ENCODE measurements around the gene ATG2B. TPM values are rescaled to one million over a fixed set of nuclear protein-coding genes. Genes with fewer than 3 reads are reported as not detected.

Gene ATG2B
- total and polyA plus RNA-seq, 7 experiments from 2014 or later, result 1.8 to 43.4 (median 24.7) TPM

DNA sequence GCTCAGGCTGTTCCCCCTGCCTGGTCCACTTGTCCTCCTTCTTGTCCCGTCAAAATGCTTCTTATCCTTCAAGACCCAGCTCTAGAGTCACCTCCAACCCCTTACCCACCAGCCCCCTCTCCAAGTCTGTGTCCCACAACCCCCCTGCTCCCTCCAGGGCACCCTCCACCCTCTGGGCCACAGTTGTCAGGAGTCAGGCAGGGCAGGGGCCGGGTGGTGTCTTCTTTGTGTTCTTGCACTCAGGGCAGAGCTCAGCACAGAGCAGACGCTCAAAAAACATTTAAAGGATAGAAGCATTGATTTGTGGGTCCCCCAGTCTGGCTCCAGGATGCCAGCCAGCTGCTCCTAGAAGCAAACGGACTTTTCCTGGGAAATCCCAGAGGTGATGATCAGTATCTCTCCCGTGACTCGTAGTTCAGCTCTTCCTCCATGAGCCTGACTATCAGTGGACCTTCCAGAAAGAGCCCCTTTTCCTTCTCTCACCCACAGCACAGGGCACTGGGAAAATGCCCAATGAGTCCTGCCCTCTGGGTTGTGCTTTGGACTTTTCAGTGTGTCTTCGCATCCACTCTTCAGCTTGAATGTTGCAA is 124.4 kb downstream of the ATG2B start:
- H3K27me3 Mint-ChIP-seq, result peaks cover 0 to 12% (median 4%) of the 10 kb centered on the region in 5 donors
- ChIA-PET POLR2A (no interaction called here), CTCF (no interaction called here)
- no peak overlapping the region for H3K4me3 Mint-ChIP-seq
- H3K9me3 Mint-ChIP-seq, result peaks cover 0 to 3% (median 0%) of the 10 kb centered on the region in 11 donors
- Histone ChIP-seq H3K4me1 (ENCODE audit: control insufficient read depth in 2 of 2, insufficient read depth in 2 of 2, low read length in 2 of 2) (no peaks in the 10 kb centered on the region), H3K27ac (ENCODE audit: low read depth, low read length) (no peak overlapping the region), H3K4me3 (ENCODE audit: low read length) (no peak overlapping the region), H3K27me3 (ENCODE audit: control insufficient read depth in 2 of 2, insufficient read depth in 2 of 2, low read length in 2 of 2) (peaks cover 0 to 2% of the 10 kb centered on the region in 2 donors), H3K9me3 (ENCODE audit: control insufficient read depth in 2 of 3, low read length in 3 of 3) (no peaks in the 10 kb centered on the region), H3K36me3 (ENCODE audit: control insufficient read depth in 2 of 3, insufficient read depth in 3 of 3, low read length in 3 of 3) (no peaks in the 10 kb centered on the region)
- no peak for DNase-seq
- no peaks in the 10 kb centered on the region for H3K36me3 Mint-ChIP-seq
- intact Hi-C loops (cut with micrococcal nuclease), result no loop called here
- no peak overlapping the region for H3K27ac Mint-ChIP-seq
- ATAC-seq, result no peak
- H3K4me1 Mint-ChIP-seq, result peaks cover 0 to 5% (median 0%) of the 10 kb centered on the region in 7 donors

DNA sequence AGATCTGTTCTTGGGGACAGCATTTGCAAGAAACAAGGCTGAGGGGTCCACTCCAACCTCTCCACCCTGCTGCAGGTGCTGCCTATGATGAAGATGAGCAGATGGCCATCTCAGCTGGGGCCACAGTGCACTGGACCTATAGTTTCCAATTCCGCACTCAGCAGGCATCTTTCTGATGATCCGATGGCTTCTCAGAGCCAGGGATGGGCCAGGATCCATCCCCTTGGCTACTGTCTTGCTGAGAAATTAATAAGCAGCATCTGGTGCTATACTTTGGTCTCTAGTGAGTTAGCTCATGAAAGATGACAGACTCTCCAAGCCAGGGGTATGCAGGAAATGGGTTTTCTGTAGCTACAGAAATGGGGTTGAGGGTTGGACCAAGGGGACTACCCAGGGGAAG is 125.5 kb downstream of the ATG2B start:
- H3K27ac Mint-ChIP-seq, result no peak overlapping the region
- peaks cover 0 to 5% (median 0%) of the 10 kb centered on the region in 7 donors for H3K4me1 Mint-ChIP-seq
- H3K27me3 ChIP-seq (ENCODE audit: control insufficient read depth in 2 of 2, insufficient read depth in 2 of 2, low read length in 2 of 2), result peaks cover 0 to 2% of the 10 kb centered on the region in 2 donors
- no peaks in the 10 kb centered on the region for H3K36me3 ChIP-seq (ENCODE audit: control insufficient read depth in 2 of 3, insufficient read depth in 3 of 3, low read length in 3 of 3)
- CTCF ChIA-PET, result no interaction called here
- peaks cover 0 to 12% (median 4%) of the 10 kb centered on the region in 5 donors for H3K27me3 Mint-ChIP-seq
- H3K36me3 Mint-ChIP-seq, result no peaks in the 10 kb centered on the region
- peaks cover 0 to 3% (median 0%) of the 10 kb centered on the region in 11 donors for H3K9me3 Mint-ChIP-seq
- H3K4me3 ChIP-seq (ENCODE audit: low read length), result no peak overlapping the region
- no peaks in the 10 kb centered on the region for H3K4me1 ChIP-seq (ENCODE audit: control insufficient read depth in 2 of 2, insufficient read depth in 2 of 2, low read length in 2 of 2)
- no peak overlapping the region for H3K27ac ChIP-seq (ENCODE audit: low read depth, low read length)
- no peak for ATAC-seq
- no peaks in the 10 kb centered on the region for H3K9me3 ChIP-seq (ENCODE audit: control insufficient read depth in 2 of 3, low read length in 3 of 3)
- intact Hi-C loops (cut with micrococcal nuclease), result no loop called here
- POLR2A ChIA-PET, result no interaction called here
- no peak for DNase-seq
- no peak overlapping the region for H3K4me3 Mint-ChIP-seq

DNA sequence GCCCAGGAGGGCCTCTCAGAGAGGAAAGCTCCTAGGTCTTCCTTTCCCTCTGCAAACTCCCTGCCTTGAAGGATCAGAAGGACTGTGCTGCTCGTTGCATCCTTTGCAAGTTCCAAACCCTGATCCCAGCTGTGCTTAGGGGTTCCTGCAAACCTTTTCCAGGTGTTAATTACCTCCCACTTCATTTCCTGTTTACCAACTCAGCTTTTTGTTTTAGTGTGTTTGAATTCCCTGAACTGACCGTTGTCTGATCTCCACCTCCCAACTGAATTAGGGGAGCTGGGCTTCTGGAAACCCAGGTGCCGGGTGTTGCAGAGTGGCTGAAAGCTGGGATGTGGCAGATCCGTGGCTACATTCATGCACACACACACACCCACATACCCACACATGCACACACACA is 127.7 kb downstream of the ATG2B start:
- intact Hi-C loops (cut with micrococcal nuclease), result no loop called here
- Mint-ChIP-seq H3K27me3 (peaks cover 0 to 5% (median 2%) of the 10 kb centered on the region in 5 donors), H3K4me1 (peaks cover 0 to 5% (median 0%) of the 10 kb centered on the region in 7 donors), H3K4me3 (no peak overlapping the region), H3K27ac (no peak overlapping the region), H3K36me3 (no peaks in the 10 kb centered on the region), H3K9me3 (no peaks in the 10 kb centered on the region)
- H3K4me1 ChIP-seq (ENCODE audit: control insufficient read depth in 2 of 2, insufficient read depth in 2 of 2, low read length in 2 of 2), result no peaks in the 10 kb centered on the region
- no peaks in the 10 kb centered on the region for H3K36me3 ChIP-seq (ENCODE audit: control insufficient read depth in 2 of 3, insufficient read depth in 3 of 3, low read length in 3 of 3)
- DNase-seq (no peak), ATAC-seq (no peak)
- H3K4me3 ChIP-seq (ENCODE audit: low read length), result no peak overlapping the region
- ChIA-PET CTCF (no interaction called here), POLR2A (no interaction called here)
- no peak overlapping the region for H3K27ac ChIP-seq (ENCODE audit: low read depth, low read length)
- no peaks in the 10 kb centered on the region for H3K9me3 ChIP-seq (ENCODE audit: control insufficient read depth in 2 of 3, low read length in 3 of 3)
- peaks cover 0 to 2% of the 10 kb centered on the region in 2 donors for H3K27me3 ChIP-seq (ENCODE audit: control insufficient read depth in 2 of 2, insufficient read depth in 2 of 2, low read length in 2 of 2)

DNA sequence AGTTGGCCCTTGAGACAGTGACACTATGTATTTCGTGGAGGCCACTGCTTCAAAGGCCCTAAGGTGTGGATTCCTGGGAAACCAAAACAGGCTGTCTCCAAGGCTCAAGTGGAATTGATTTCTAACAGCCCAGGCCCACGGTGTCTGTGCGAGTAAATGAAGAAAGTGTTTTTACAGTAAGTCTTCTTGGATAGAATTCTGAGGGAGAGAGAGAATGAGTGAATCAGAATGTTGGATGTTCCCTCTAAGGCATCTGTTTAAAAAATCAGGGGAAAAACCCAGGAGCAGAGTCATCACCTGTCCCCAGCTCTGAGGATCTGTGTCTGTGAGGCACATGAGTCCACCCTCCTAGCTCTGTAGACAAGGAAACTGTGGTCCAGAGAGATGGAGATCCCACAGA is 129.5 kb downstream of the ATG2B start:
- intact Hi-C loops (cut with micrococcal nuclease), result no loop called here
- no peak for DNase-seq
- Histone ChIP-seq H3K27ac (ENCODE audit: low read depth, low read length) (no peak overlapping the region), H3K4me1 (ENCODE audit: control insufficient read depth in 2 of 2, insufficient read depth in 2 of 2, low read length in 2 of 2) (no peaks in the 10 kb centered on the region), H3K27me3 (ENCODE audit: control insufficient read depth in 2 of 2, insufficient read depth in 2 of 2, low read length in 2 of 2) (peaks cover 0 to under 1% of the 10 kb centered on the region in 2 donors), H3K9me3 (ENCODE audit: control insufficient read depth in 2 of 3, low read length in 3 of 3) (no peaks in the 10 kb centered on the region), H3K36me3 (ENCODE audit: control insufficient read depth in 2 of 3, insufficient read depth in 3 of 3, low read length in 3 of 3) (no peaks in the 10 kb centered on the region), H3K4me3 (ENCODE audit: low read length) (no peak overlapping the region)
- no peak overlapping the region for H3K4me3 Mint-ChIP-seq
- ChIA-PET CTCF (no interaction called here), POLR2A (no interaction called here)
- H3K9me3 Mint-ChIP-seq, result peaks cover 0 to 3% (median 0%) of the 10 kb centered on the region in 11 donors
- peaks cover 0 to 4% (median 0%) of the 10 kb centered on the region in 5 donors for H3K27me3 Mint-ChIP-seq
- peaks cover 0 to 5% (median 0%) of the 10 kb centered on the region in 7 donors for H3K4me1 Mint-ChIP-seq
- no peak overlapping the region for H3K27ac Mint-ChIP-seq
- no peaks in the 10 kb centered on the region for H3K36me3 Mint-ChIP-seq
- no peak for ATAC-seq

DNA sequence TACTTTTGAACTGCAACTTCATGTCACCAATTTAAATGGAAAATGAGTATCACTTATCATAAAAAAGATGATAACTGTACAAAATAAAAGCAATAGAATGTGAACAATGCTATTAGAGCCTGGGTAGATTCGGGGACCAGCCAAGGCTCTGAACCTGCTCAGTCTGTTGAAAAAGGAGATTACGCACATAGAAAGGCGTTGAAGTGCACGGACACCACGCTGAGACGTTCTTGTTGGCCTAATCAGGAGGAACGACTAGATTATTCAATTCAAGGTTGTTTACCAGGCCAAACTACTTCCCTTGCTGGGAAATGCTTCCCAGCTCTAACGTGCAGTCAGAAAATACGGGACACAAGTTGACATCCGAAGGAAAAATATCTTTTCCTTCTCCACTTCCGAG is 130.6 kb downstream of the ATG2B start:
- no peaks in the 10 kb centered on the region for H3K4me1 ChIP-seq (ENCODE audit: control insufficient read depth in 2 of 2, insufficient read depth in 2 of 2, low read length in 2 of 2)
- intact Hi-C loops (cut with micrococcal nuclease), result no loop called here
- DNase-seq (no peak), ATAC-seq (no peak)
- Mint-ChIP-seq H3K4me3 (no peak overlapping the region), H3K4me1 (peaks cover 0 to 5% (median 0%) of the 10 kb centered on the region in 7 donors), H3K27ac (no peak overlapping the region), H3K36me3 (no peaks in the 10 kb centered on the region), H3K27me3 (peaks cover 0 to 4% (median 0%) of the 10 kb centered on the region in 5 donors), H3K9me3 (peaks cover 0 to 11% (median 0%) of the 10 kb centered on the region in 11 donors)
- ChIA-PET POLR2A (no interaction called here), CTCF (interaction anchor here (0.9 kb wide), 1 partner anchor 43 kb away, joined by 3 read pairs; no protein-coding TSS in a partner anchor)
- H3K9me3 ChIP-seq (ENCODE audit: control insufficient read depth in 2 of 3, low read length in 3 of 3), result no peaks in the 10 kb centered on the region
- H3K27me3 ChIP-seq (ENCODE audit: control insufficient read depth in 2 of 2, insufficient read depth in 2 of 2, low read length in 2 of 2), result no peaks in the 10 kb centered on the region
- no peak overlapping the region for H3K27ac ChIP-seq (ENCODE audit: low read depth, low read length)
- no peaks in the 10 kb centered on the region for H3K36me3 ChIP-seq (ENCODE audit: control insufficient read depth in 2 of 3, insufficient read depth in 3 of 3, low read length in 3 of 3)
- H3K4me3 ChIP-seq (ENCODE audit: low read length), result no peak overlapping the region

DNA sequence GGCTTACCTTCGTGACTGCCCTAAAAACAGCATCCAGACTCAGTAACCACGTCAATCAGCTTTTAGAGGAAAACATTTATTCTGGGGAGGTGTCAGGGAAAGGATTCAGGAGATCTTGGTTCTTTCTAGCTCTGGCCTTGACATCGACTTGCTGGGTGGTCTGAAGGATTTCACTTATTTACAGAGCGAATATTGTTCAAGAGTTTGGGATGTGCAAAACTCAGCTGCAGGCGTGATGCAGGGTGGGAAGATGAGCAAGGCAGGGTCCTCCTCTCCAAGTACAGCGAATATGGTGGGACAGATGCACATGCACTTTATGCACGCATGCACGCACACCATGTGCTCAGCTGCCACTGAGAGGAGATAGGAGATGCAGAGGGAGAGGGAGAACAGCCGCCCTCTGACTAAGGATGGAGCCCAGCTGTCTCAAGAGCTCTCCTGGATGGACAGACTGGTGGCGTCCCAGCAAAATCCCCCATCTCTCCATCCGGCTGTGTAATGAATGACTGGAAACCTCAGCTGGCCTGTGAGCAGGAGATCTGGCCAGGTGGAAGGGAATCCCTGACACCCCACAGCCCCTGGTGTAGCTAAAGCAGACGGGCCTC is 131.5 kb downstream of the ATG2B start:
- H3K4me1 ChIP-seq (ENCODE audit: control insufficient read depth in 2 of 2, insufficient read depth in 2 of 2, low read length in 2 of 2), result no peaks in the 10 kb centered on the region
- ATAC-seq (no peak), DNase-seq (no peak)
- no peaks in the 10 kb centered on the region for H3K9me3 ChIP-seq (ENCODE audit: control insufficient read depth in 2 of 3, low read length in 3 of 3)
- Mint-ChIP-seq H3K27ac (no peak overlapping the region), H3K36me3 (no peaks in the 10 kb centered on the region), H3K4me1 (peaks cover 0 to 5% (median 0%) of the 10 kb centered on the region in 7 donors), H3K4me3 (no peak overlapping the region), H3K9me3 (peaks cover 0 to 13% (median 0%) of the 10 kb centered on the region in 11 donors), H3K27me3 (peaks cover 0 to 4% (median 0%) of the 10 kb centered on the region in 5 donors)
- H3K27me3 ChIP-seq (ENCODE audit: control insufficient read depth in 2 of 2, insufficient read depth in 2 of 2, low read length in 2 of 2), result no peaks in the 10 kb centered on the region
- intact Hi-C loops (cut with micrococcal nuclease), result no loop called here
- no peaks in the 10 kb centered on the region for H3K36me3 ChIP-seq (ENCODE audit: control insufficient read depth in 2 of 3, insufficient read depth in 3 of 3, low read length in 3 of 3)
- ChIA-PET POLR2A (no interaction called here), CTCF (interaction anchor here (0.9 kb wide), 1 partner anchor 44 kb away, joined by 3 read pairs; no protein-coding TSS in a partner anchor)
- no peak overlapping the region for H3K27ac ChIP-seq (ENCODE audit: low read depth, low read length)
- H3K4me3 ChIP-seq (ENCODE audit: low read length), result no peak overlapping the region

DNA sequence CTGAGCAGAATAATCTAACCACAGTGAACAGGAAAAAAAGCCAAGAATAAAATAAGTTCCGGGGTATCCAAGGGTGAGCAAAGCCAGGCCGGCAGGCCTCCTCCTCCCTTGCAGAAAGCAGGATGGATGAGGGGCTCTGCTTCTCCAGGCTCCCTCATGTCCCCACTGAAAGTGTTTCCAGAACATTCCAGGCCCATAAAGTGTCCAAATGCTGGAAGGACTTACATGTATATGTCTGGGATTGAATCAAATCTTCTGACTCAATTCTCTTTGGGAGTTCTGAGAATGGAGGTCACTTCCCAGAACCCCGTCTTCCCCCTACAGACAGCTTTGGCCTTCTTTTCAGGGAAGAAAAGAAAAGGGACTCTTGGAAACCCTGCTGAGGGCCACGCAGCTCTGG is 132.1 kb downstream of the ATG2B start:
- no peaks in the 10 kb centered on the region for H3K36me3 ChIP-seq (ENCODE audit: control insufficient read depth in 2 of 3, insufficient read depth in 3 of 3, low read length in 3 of 3)
- intact Hi-C loops (cut with micrococcal nuclease), result no loop called here
- H3K36me3 Mint-ChIP-seq, result no peaks in the 10 kb centered on the region
- H3K27ac ChIP-seq (ENCODE audit: low read depth, low read length), result no peak overlapping the region
- peaks cover 0 to 4% (median 0%) of the 10 kb centered on the region in 5 donors for H3K27me3 Mint-ChIP-seq
- no peaks in the 10 kb centered on the region for H3K4me1 ChIP-seq (ENCODE audit: control insufficient read depth in 2 of 2, insufficient read depth in 2 of 2, low read length in 2 of 2)
- CTCF ChIA-PET, result no interaction called here
- H3K4me3 ChIP-seq (ENCODE audit: low read length), result no peak overlapping the region
- no peaks in the 10 kb centered on the region for H3K9me3 ChIP-seq (ENCODE audit: control insufficient read depth in 2 of 3, low read length in 3 of 3)
- no peak for DNase-seq
- no peak overlapping the region for H3K4me3 Mint-ChIP-seq
- H3K9me3 Mint-ChIP-seq, result peaks cover 0 to 13% (median 1%) of the 10 kb centered on the region in 11 donors
- no peaks in the 10 kb centered on the region for H3K27me3 ChIP-seq (ENCODE audit: control insufficient read depth in 2 of 2, insufficient read depth in 2 of 2, low read length in 2 of 2)
- no peak for ATAC-seq
- no peak overlapping the region for H3K27ac Mint-ChIP-seq
- peaks cover 0 to 5% (median 0%) of the 10 kb centered on the region in 7 donors for H3K4me1 Mint-ChIP-seq
- POLR2A ChIA-PET, result no interaction called here
